GM12878 (cell line): Measurements from ENCODE around the gene ALPK1. TPM values are rescaled to one million over a fixed set of nuclear protein-coding genes. Genes with fewer than 3 reads are reported as not detected.

Experiments used
- ATAC-seq: fragments of 200-7000 bp; cut with Tn5 transposase; 3 replicates; pipeline ENCODE4 v1.9.1; 2020; ENCODE audit warnings: mild to moderate bottlenecking, moderate library complexity
- BruUV-seq: library from RNA; stranded (reverse); fragments of 400-500 nt; replicated peaks from 2 replicates; lab custom pipeline; 2021; lab: Mats Ljungman, UMichigan
- CTCF ChIA-PET: fragments of 300-600 bp; sonication (Branson Sonifier 250); formaldehyde crosslinking; extraction: SDS; loops from one replicate; lab custom pipeline; 2021; ENCODE audit warnings: inconsistent platforms; lab: Yijun Ruan, JAX
- POLR2A ChIA-PET: fragments of 350-600 bp; formaldehyde crosslinking; extraction: SDS; loops from one replicate; lab custom pipeline; 2021; ENCODE audit warnings: inconsistent platforms; lab: Charles Lee
- RAD21 ChIA-PET: fragments of 300-600 bp; sonication (Branson Sonifier 250); formaldehyde crosslinking; loops from one replicate; lab custom pipeline; 2023; ENCODE audit warnings: antibody characterized with exemption; ENCODE audit not compliant: unreplicated experiment; lab: Charles Lee
- SMC1A ChIA-PET: fragments of 300-600 bp; sonication (Branson Sonifier 250); formaldehyde crosslinking; loops from one replicate; lab custom pipeline; 2023; ENCODE audit not compliant: unreplicated experiment, uncharacterized antibody; lab: Charles Lee
- DNase-seq: peaks from one replicate; pipeline ENCODE4 v3.0.0-alpha.2; 2011; ENCODE audit warnings: low read depth, low spot score
- FAIRE-seq: peaks from 3 replicates; lab custom pipeline; 2011; peaks lifted over from hg19 to GRCh38; lab: Jason Lieb, UNC
- H2AFZ ChIP-seq: 2 replicates; pipeline ENCODE4 v1.6.0; 2011; ENCODE audit warnings: low read depth, low read length, control low read depth; ENCODE audit not compliant: control insufficient read depth
- H3K27ac ChIP-seq: 2 replicates; pipeline ENCODE4 v1.5.1; 2011; ENCODE audit warnings: control low read depth; ENCODE audit not compliant: control insufficient read depth, insufficient read depth
- H3K27me3 ChIP-seq, 2 experiments: replicated peaks in 1 of 2; 2 replicates each; pipeline versions ENCODE4 v1.6.0 to v1.6.1; 2011; ENCODE audit warnings: low read length in 1 of 2; ENCODE audit not compliant: control insufficient read depth in 2 of 2, insufficient read depth in 2 of 2
- H3K36me3 ChIP-seq, 2 experiments: 2 replicates each; pipeline ENCODE4 v1.5.1; 2011; ENCODE audit warnings: low read length in 1 of 2; ENCODE audit not compliant: control insufficient read depth in 2 of 2, insufficient read depth in 2 of 2
- H3K4me1 ChIP-seq: 2 replicates; pipeline ENCODE4 v1.6.1; 2011; ENCODE audit warnings: mild to moderate bottlenecking, low read length, moderate library complexity, mixed read lengths; ENCODE audit not compliant: control insufficient read depth, insufficient read depth
- H3K4me2 ChIP-seq: 2 replicates; pipeline ENCODE4 v1.6.0; 2011; ENCODE audit warnings: control low read depth; ENCODE audit not compliant: control insufficient read depth, insufficient read depth
- H3K4me3 ChIP-seq: fragments of 200-600 bp; sonication (generic); 2 replicates; pipeline ENCODE4 v1.5.1; 2016
- H3K79me2 ChIP-seq: 2 replicates; pipeline ENCODE4 v1.6.0; 2011; ENCODE audit warnings: low read length; ENCODE audit not compliant: control insufficient read depth, insufficient read depth
- H3K9ac ChIP-seq: 2 replicates; pipeline ENCODE4 v1.8.0; 2011; ENCODE audit warnings: low read length, control low read depth, mixed read lengths; ENCODE audit not compliant: control insufficient read depth, insufficient read depth
- H3K9me3 ChIP-seq: replicated peaks from 3 replicates; pipeline ENCODE4 v1.5.1; 2011; ENCODE audit warnings: mild to moderate bottlenecking, low read length; ENCODE audit not compliant: control insufficient read depth, insufficient read depth
- H4K20me1 ChIP-seq: 2 replicates; pipeline ENCODE4 v1.6.0; 2011; ENCODE audit not compliant: control insufficient read depth, insufficient read depth
- HDAC2 ChIP-seq: fragments of 200-600 bp; sonication (generic); IDR thresholded peaks from 2 replicates; pipeline ENCODE4 v1.6.1; 2017
- MXI1 ChIP-seq: fragments of 150-350 bp; IDR thresholded peaks from 2 replicates; pipeline ENCODE4 v1.6.1; 2011; ENCODE audit warnings: low read depth, mild to moderate bottlenecking, inconsistent platforms, low read length, improper control_type of control experiment
- NRF1 ChIP-seq: conservative IDR thresholded peaks from 2 replicates; pipeline ENCODE4 v1.6.1; 2011; ENCODE audit warnings: mild to moderate bottlenecking, low read depth, low read length, improper control_type of control experiment
- POU2F2 ChIP-seq: IDR thresholded peaks from 3 replicates; pipeline ENCODE4 v1.6.1; 2011; ENCODE audit warnings: low read depth, mild to moderate bottlenecking, low read length, borderline replicate concordance
- RUNX3 ChIP-seq: IDR thresholded peaks from 2 replicates; pipeline ENCODE4 v1.6.1; 2012; ENCODE audit warnings: low read length, inconsistent platforms
- SUZ12 ChIP-seq: fragments of 200-600 bp; sonication (generic); IDR thresholded peaks from one replicate; pipeline ENCODE4 v1.6.1; 2018; ENCODE audit warnings: antibody characterized with exemption, mild to moderate bottlenecking; ENCODE audit not compliant: unreplicated experiment
- TCF3 ChIP-seq: IDR thresholded peaks from 2 replicates; pipeline ENCODE4 v1.6.1; 2012; ENCODE audit warnings: low read depth, mild to moderate bottlenecking, low read length, borderline replicate concordance; ENCODE audit not compliant: insufficient read depth
- ZNF384 ChIP-seq: IDR thresholded peaks from 2 replicates; pipeline ENCODE4 v1.6.1; 2012; ENCODE audit warnings: low read depth, mild to moderate bottlenecking, low read length, improper control_type of control experiment, borderline replicate concordance
- WGBS: methylation state at CpG from one replicate; pipeline ENCODE4 v1.1.6; 2016; ENCODE audit warnings: low lambda C conversion rate; ENCODE audit not compliant: insufficient replicate concordance, insufficient coverage; ENCODE audit errors: missing lambda C conversion rate; 5-methylcytosine and 5-hydroxymethylcytosine counted together
- in situ Hi-C: fragments of 300-500 bp; cut with MboI; formaldehyde crosslinking; loops from 9 replicates; pipeline ENCODE4 v1.14.3; 2018; ENCODE audit warnings: mixed read lengths
- intact Hi-C: fragments of 100-400 bp; cut with micrococcal nuclease; formaldehyde crosslinking; loops from one replicate; pipeline ENCODE4 v1.14.2; 2022; ENCODE audit not compliant: unreplicated experiment
- polyA plus RNA-seq, 11 experiments: library from polyadenylated mRNA; depleted of rRNA in 4 of 11; unstranded in 6 of 11; stranded (reverse) in 5 of 11; fragments of >200 nt; fragmentation: Nextera tagmentation in 4 of 11; fragmentation: Illumina TruSeq in 1 of 11; extraction: Ambion mirVana in 4 of 11; extraction: Trizol in 1 of 11; gene quantifications; 1 replicate in 1 of 11; 2 replicates in 10 of 11; pipeline versions ENCODE4 v1.2.1 to v1.2.3, GENCODE V29; 2011 to 2016; ENCODE audit warnings: inconsistent platforms in 2 of 11, missing spikeins in 2 of 11, low read depth in 1 of 11
- total RNA-seq, 4 experiments: library from RNA; depleted of rRNA in 3 of 4; stranded (reverse); fragments of >200 nt in 3 of 4; fragmentation: Illumina TruSeq in 1 of 4; extraction: Trizol in 1 of 4; gene quantifications; 2 replicates each; pipeline versions ENCODE4 v1.2.1 to v1.2.3, GENCODE V29; 2013 to 2021
- TF ChIP-seq, protein P1 (sequence below): IDR thresholded peaks from 2 replicates; pipeline ENCODE4 v1.6.1; 2012; ENCODE audit warnings: improper control_type of control experiment, low read depth, low read length; ENCODE audit not compliant: insufficient replicate concordance
- TF ChIP-seq, protein P2 (sequence below): fragments of 450-650 bp; IDR thresholded peaks from 2 replicates; pipeline ENCODE4 v1.6.1; 2017; ENCODE audit warnings: antibody characterized with exemption, mild to moderate bottlenecking, moderate library complexity
- TF ChIP-seq, protein P3 (sequence below): IDR thresholded peaks from 2 replicates; pipeline ENCODE4 v1.6.1; 2011; ENCODE audit warnings: mild to moderate bottlenecking, low read depth, low read length, moderate library complexity; ENCODE audit not compliant: insufficient replicate concordance

ALPK1 gene
- total and polyA plus RNA-seq, 10 of the 15 experiments (the other 5 are each of a cell fraction or from before 2014, with no cell fraction given) = 8.5 to 32.3 (median 22.6) TPM

- BruUV-seq = no TSS peak
- in situ Hi-C loops (no loop called here), intact Hi-C loops (no loop called here)
- DNase-seq (no peak), FAIRE-seq (no peak), ATAC-seq (no peak)
- 71% methylated on average over 4 of the region's 4 CpGs for WGBS
- no peaks in the 10 kb centered on the region; the same call in 2 of the 3 replicates for H3K9me3 ChIP-seq
- H3K27ac ChIP-seq = no peak overlapping the region
- H3K4me2 ChIP-seq = no peak overlapping the region
- H3K27me3 ChIP-seq = no peaks in the 10 kb centered on the region
- H3K4me1 ChIP-seq = peaks cover 17% of the 10 kb centered on the region
- H3K9ac ChIP-seq = no peak overlapping the region
- ChIA-PET SMC1A (interaction anchor here (0.9 to 6.8 kb wide), 8 partner anchors 9 to 216 kb away, joined by 3 to 91 read pairs (median 34); partner anchors contain the start of genes NEUROG2 and TIFA), RAD21 (interaction anchor here (1.0 to 7.4 kb wide), 11 partner anchors 9 to 216 kb away, joined by 3 to 73 read pairs (median 6); partner anchors contain the start of genes AP1AR, NEUROG2 and TIFA), CTCF (interaction anchor here (0.6 to 3.2 kb wide), 12 partner anchors 10 to 575 kb away, joined by 3 to 15 read pairs (median 4); no protein-coding TSS in a partner anchor), POLR2A (interaction anchor here (1.2 to 6.4 kb wide), 7 partner anchors 10 to 217 kb away, joined by 3 to 81 read pairs (median 9); partner anchors contain the start of genes NEUROG2 and TIFA)
- no peaks in the 10 kb centered on the region; a peak in 1 of 4 replicates for H3K36me3 ChIP-seq
- H4K20me1 ChIP-seq = no peaks in the 10 kb centered on the region
- peaks cover 11% of the 10 kb centered on the region for H3K79me2 ChIP-seq
- no peak overlapping the region for H3K4me3 ChIP-seq
- no peak overlapping the region for H2AFZ ChIP-seq
- TF ChIP-seq MXI1 = no peak
- no peak for TF ChIP-seq POU2F2
- TF ChIP-seq RUNX3 = no peak
- no peak for TF ChIP-seq TCF3
- no peak for TF ChIP-seq HDAC2
- no peak for TF ChIP-seq ZNF384
- TF ChIP-seq, protein P1, sequence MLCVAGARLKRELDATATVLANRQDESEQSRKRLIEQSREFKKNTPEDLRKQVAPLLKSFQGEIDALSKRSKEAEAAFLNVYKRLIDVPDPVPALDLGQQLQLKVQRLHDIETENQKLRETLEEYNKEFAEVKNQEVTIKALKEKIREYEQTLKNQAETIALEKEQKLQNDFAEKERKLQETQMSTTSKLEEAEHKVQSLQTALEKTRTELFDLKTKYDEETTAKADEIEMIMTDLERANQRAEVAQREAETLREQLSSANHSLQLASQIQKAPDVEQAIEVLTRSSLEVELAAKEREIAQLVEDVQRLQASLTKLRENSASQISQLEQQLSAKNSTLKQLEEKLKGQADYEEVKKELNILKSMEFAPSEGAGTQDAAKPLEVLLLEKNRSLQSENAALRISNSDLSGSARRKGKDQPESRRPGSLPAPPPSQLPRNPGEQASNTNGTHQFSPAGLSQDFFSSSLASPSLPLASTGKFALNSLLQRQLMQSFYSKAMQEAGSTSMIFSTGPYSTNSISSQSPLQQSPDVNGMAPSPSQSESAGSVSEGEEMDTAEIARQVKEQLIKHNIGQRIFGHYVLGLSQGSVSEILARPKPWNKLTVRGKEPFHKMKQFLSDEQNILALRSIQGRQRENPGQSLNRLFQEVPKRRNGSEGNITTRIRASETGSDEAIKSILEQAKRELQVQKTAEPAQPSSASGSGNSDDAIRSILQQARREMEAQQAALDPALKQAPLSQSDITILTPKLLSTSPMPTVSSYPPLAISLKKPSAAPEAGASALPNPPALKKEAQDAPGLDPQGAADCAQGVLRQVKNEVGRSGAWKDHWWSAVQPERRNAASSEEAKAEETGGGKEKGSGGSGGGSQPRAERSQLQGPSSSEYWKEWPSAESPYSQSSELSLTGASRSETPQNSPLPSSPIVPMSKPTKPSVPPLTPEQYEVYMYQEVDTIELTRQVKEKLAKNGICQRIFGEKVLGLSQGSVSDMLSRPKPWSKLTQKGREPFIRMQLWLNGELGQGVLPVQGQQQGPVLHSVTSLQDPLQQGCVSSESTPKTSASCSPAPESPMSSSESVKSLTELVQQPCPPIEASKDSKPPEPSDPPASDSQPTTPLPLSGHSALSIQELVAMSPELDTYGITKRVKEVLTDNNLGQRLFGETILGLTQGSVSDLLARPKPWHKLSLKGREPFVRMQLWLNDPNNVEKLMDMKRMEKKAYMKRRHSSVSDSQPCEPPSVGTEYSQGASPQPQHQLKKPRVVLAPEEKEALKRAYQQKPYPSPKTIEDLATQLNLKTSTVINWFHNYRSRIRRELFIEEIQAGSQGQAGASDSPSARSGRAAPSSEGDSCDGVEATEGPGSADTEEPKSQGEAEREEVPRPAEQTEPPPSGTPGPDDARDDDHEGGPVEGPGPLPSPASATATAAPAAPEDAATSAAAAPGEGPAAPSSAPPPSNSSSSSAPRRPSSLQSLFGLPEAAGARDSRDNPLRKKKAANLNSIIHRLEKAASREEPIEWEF = no peak
- TF ChIP-seq, protein P2, sequence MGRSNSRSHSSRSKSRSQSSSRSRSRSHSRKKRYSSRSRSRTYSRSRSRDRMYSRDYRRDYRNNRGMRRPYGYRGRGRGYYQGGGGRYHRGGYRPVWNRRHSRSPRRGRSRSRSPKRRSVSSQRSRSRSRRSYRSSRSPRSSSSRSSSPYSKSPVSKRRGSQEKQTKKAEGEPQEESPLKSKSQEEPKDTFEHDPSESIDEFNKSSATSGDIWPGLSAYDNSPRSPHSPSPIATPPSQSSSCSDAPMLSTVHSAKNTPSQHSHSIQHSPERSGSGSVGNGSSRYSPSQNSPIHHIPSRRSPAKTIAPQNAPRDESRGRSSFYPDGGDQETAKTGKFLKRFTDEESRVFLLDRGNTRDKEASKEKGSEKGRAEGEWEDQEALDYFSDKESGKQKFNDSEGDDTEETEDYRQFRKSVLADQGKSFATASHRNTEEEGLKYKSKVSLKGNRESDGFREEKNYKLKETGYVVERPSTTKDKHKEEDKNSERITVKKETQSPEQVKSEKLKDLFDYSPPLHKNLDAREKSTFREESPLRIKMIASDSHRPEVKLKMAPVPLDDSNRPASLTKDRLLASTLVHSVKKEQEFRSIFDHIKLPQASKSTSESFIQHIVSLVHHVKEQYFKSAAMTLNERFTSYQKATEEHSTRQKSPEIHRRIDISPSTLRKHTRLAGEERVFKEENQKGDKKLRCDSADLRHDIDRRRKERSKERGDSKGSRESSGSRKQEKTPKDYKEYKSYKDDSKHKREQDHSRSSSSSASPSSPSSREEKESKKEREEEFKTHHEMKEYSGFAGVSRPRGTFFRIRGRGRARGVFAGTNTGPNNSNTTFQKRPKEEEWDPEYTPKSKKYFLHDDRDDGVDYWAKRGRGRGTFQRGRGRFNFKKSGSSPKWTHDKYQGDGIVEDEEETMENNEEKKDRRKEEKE = no peak
- no peak for TF ChIP-seq SUZ12
- no peak for TF ChIP-seq NRF1
- TF ChIP-seq, protein P3, sequence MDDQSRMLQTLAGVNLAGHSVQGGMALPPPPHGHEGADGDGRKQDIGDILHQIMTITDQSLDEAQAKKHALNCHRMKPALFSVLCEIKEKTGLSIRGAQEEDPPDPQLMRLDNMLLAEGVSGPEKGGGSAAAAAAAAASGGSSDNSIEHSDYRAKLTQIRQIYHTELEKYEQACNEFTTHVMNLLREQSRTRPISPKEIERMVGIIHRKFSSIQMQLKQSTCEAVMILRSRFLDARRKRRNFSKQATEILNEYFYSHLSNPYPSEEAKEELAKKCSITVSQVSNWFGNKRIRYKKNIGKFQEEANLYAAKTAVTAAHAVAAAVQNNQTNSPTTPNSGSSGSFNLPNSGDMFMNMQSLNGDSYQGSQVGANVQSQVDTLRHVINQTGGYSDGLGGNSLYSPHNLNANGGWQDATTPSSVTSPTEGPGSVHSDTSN = no peak
Observed at GRCh38 chr4:112299721-112300120, 2.6 kb downstream of the ALPK1 start.
